ENCODE data around the gene GRM3.

DNA sequence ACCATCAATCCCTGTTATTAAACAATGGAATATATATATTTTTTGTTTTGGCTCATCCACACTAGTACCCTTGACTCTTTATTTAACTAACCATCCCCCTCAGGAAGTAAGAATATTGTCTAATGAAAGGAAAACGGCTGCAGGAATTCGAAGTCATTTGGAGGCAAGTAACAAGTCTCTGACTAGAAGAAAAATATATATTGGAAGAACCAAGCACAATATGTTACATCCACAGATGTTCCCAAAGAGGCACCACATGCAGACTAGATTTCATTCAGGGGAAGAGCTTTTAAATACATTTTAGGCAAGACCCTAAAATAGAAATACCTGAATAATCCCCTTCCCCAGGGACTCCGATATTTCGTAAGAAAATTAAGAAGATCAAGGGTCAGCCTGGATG, 104.5 kb downstream of the GRM3 start:
- TF ChIP-seq, protein P1, sequence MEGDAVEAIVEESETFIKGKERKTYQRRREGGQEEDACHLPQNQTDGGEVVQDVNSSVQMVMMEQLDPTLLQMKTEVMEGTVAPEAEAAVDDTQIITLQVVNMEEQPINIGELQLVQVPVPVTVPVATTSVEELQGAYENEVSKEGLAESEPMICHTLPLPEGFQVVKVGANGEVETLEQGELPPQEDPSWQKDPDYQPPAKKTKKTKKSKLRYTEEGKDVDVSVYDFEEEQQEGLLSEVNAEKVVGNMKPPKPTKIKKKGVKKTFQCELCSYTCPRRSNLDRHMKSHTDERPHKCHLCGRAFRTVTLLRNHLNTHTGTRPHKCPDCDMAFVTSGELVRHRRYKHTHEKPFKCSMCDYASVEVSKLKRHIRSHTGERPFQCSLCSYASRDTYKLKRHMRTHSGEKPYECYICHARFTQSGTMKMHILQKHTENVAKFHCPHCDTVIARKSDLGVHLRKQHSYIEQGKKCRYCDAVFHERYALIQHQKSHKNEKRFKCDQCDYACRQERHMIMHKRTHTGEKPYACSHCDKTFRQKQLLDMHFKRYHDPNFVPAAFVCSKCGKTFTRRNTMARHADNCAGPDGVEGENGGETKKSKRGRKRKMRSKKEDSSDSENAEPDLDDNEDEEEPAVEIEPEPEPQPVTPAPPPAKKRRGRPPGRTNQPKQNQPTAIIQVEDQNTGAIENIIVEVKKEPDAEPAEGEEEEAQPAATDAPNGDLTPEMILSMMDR (conservative IDR thresholded peaks at IDR 0.05; ENCODE audit: low read depth, low read length), result no peak
- no peak for TF ChIP-seq POLR2A (IDR thresholded peaks at IDR 0.05; ENCODE audit: low read depth, low read length)
- no peak for TF ChIP-seq MAFK (IDR thresholded peaks at IDR 0.05; ENCODE audit: low read depth, low read length)
- no peak for TF ChIP-seq MXI1 (IDR thresholded peaks at IDR 0.05; ENCODE audit: borderline replicate concordance, low read depth, low read length)
- TF ChIP-seq BHLHE40 (IDR thresholded peaks at IDR 0.05; ENCODE audit: low read depth, low read length), result no peak
- no peak for TF ChIP-seq CHD1 (IDR thresholded peaks at IDR 0.05; ENCODE audit: low read depth, low read length)
- TF ChIP-seq MAZ (IDR thresholded peaks at IDR 0.05; ENCODE audit: borderline replicate concordance, low read depth, low read length), result no peak
- no peak for TF ChIP-seq RAD21 (IDR thresholded peaks at IDR 0.05; ENCODE audit: low read length)
- TF ChIP-seq RCOR1 (IDR thresholded peaks at IDR 0.05; ENCODE audit: insufficient replicate concordance, low read length), result no peak
- no peak for TF ChIP-seq SMC3 (IDR thresholded peaks at IDR 0.05; ENCODE audit: low read depth, low read length)
- no peak for TF ChIP-seq FOS (IDR thresholded peaks at IDR 0.05; ENCODE audit: low read depth, low read length)
- TF ChIP-seq NFE2L2 (IDR thresholded peaks at IDR 0.05; ENCODE audit: low read depth, low read length), result no peak
- TF ChIP-seq USF2 (IDR thresholded peaks at IDR 0.05; ENCODE audit: low read depth, low read length), result no peak
- TF ChIP-seq, protein P2, sequence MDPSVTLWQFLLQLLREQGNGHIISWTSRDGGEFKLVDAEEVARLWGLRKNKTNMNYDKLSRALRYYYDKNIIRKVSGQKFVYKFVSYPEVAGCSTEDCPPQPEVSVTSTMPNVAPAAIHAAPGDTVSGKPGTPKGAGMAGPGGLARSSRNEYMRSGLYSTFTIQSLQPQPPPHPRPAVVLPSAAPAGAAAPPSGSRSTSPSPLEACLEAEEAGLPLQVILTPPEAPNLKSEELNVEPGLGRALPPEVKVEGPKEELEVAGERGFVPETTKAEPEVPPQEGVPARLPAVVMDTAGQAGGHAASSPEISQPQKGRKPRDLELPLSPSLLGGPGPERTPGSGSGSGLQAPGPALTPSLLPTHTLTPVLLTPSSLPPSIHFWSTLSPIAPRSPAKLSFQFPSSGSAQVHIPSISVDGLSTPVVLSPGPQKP (IDR thresholded peaks at IDR 0.05; ENCODE audit: borderline replicate concordance, low read depth, low read length), result no peak
